ENCODE data around the gene PUM2.
A peak's percentile ranks its signal among the peaks of the same experiment; 100 is the strongest.

Gene PUM2, protein sequence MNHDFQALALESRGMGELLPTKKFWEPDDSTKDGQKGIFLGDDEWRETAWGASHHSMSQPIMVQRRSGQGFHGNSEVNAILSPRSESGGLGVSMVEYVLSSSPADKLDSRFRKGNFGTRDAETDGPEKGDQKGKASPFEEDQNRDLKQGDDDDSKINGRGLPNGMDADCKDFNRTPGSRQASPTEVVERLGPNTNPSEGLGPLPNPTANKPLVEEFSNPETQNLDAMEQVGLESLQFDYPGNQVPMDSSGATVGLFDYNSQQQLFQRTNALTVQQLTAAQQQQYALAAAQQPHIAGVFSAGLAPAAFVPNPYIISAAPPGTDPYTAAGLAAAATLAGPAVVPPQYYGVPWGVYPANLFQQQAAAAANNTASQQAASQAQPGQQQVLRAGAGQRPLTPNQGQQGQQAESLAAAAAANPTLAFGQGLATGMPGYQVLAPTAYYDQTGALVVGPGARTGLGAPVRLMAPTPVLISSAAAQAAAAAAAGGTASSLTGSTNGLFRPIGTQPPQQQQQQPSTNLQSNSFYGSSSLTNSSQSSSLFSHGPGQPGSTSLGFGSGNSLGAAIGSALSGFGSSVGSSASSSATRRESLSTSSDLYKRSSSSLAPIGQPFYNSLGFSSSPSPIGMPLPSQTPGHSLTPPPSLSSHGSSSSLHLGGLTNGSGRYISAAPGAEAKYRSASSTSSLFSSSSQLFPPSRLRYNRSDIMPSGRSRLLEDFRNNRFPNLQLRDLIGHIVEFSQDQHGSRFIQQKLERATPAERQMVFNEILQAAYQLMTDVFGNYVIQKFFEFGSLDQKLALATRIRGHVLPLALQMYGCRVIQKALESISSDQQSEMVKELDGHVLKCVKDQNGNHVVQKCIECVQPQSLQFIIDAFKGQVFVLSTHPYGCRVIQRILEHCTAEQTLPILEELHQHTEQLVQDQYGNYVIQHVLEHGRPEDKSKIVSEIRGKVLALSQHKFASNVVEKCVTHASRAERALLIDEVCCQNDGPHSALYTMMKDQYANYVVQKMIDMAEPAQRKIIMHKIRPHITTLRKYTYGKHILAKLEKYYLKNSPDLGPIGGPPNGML

DNA sequence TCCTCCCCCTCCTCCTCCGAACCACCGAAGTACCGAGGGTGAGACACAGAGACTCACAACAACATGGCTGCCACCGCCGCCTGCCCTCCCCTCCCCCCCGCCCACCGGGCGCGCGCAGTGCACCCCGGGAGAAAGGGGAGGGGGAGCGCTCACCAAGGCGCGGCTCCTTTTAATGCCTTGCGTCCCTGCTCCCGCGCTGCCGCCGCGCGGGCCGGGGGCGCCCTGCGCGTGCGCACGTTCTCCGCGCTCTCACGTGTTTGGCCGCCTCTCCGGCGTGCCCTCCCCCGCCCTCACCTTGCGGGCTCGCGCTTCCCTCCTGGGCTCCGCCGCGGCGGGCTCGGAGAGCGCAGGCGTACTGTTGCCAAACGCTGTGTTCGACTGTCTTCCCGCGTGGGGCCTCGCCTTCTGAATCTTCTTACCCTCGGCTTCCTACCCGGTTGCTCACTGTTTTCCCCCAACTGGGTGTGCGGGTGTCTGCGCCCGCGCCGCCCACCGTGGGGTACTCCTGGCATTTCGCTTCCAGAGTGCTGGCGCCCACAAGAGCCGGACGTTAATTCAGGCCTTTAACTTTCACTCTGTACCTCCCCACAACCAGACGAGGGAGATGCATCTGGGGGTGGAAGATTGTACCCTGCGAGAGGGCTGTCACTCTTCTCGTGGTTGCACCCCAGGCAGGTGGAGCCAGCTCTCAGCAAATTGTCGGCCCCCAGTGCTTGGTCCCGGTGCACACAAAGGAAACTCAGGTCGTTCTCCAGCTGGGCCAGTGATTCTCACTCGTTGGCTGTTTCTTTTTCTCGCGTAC lies at the start of gene PUM2:
TSS of gene PUM2 (minus strand) at position 92 of the 802 bp plus-strand sequence. CDS start 23,484 bp downstream, outside the sequence.
- DNase-seq (ENCODE audit: low read depth, low spot score) = peak; percentile 47
- Histone ChIP-seq H3K9ac (ENCODE audit: insufficient read length) (peak within 1 kb of the TSS; percentile 99), H3K4me3 (peak within 1 kb of the TSS; percentile 83), H3K9me3 (ENCODE audit: low read depth, low read length) (no peaks in the 10 kb centered on the region), H3K36me3 (ENCODE audit: insufficient read depth, low read length) (peaks cover 37% of the 10 kb centered on the region), H3K27ac (peak within 1 kb of the TSS; percentile 96)
- TF ChIP-seq EZH2 (IDR thresholded peaks at IDR 0.05) (no peak), POLR2AphosphoS5 (IDR thresholded peaks at IDR 0.05; ENCODE audit: borderline replicate concordance, low read depth, low read length) (peak; percentile 74), FOXP2 (optimal IDR thresholded peaks at IDR 0.05; ENCODE audit: control extremely low read depth, extremely low read length, insufficient read depth) (peak; percentile 85)

DNA sequence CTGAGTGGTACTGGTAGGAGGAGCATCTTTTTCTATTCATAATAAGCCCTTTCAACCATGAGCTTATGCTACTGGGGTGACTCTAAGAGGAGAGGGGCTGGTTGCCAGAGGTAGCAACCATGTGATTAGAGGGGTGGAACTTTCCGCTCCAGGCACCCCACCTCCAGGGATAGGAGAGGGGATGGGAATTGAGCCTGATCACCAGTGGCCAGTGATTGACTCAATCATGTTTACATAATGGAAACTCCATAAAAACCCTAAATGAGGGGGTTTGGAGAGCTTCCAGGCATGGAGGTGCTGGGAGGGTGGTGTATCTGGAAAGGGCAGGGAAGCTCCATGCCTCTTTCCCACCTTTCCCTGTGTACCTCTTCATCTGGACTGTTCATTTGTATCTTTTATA lies 49.7 kb upstream of the PUM2 start:
- Histone ChIP-seq H3K4me3 (no peak overlapping the region), H3K9me3 (ENCODE audit: low read depth, low read length) (no peaks in the 10 kb centered on the region), H3K27ac (no peak overlapping the region), H3K36me3 (ENCODE audit: insufficient read depth, low read length) (no peaks in the 10 kb centered on the region), H3K9ac (ENCODE audit: insufficient read length) (no peak overlapping the region)
- no peak for DNase-seq (ENCODE audit: low read depth, low spot score)
- TF ChIP-seq EZH2 (IDR thresholded peaks at IDR 0.05) (no peak), FOXP2 (optimal IDR thresholded peaks at IDR 0.05; ENCODE audit: control extremely low read depth, extremely low read length, insufficient read depth) (no peak), POLR2AphosphoS5 (IDR thresholded peaks at IDR 0.05; ENCODE audit: borderline replicate concordance, low read depth, low read length) (no peak)

DNA sequence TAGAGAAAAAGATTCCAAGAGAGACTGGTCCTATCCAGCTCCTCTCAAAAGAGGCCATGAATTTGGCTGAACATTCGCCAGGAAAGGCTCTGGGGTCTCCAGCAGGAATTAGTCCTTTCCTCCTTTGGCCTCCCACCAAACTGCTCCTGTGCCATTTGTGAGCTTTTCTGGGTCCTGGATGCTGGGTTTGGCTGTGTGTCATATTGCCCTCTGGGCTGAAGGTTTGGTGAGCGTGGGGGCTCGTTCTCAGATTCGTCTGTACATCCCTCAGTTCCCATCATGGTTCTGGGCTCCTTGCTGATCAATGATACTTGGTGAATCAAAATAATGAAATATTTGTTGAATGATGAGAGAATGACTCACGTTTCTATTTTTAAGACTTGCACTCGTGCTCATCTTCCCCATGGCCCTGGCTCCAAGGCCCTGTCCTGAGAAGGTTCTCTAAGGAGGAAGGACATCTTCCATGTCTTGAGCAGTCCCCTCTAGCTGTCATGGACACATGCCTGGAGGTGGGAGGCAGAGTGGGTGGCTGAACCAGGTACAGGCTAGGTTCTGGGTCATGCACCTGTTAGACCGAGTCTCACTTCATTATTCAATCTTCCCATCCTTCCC lies 48.4 kb upstream of the PUM2 start:
- H3K9me3 ChIP-seq (ENCODE audit: low read depth, low read length) = no peaks in the 10 kb centered on the region
- no peak overlapping the region for H3K27ac ChIP-seq
- no peaks in the 10 kb centered on the region for H3K36me3 ChIP-seq (ENCODE audit: insufficient read depth, low read length)
- H3K4me3 ChIP-seq = no peak overlapping the region
- no peak overlapping the region for H3K9ac ChIP-seq (ENCODE audit: insufficient read length)
- no peak for DNase-seq (ENCODE audit: low read depth, low spot score)
- TF ChIP-seq FOXP2 (optimal IDR thresholded peaks at IDR 0.05; ENCODE audit: control extremely low read depth, extremely low read length, insufficient read depth) (no peak), EZH2 (IDR thresholded peaks at IDR 0.05) (no peak), POLR2AphosphoS5 (IDR thresholded peaks at IDR 0.05; ENCODE audit: borderline replicate concordance, low read depth, low read length) (no peak)

DNA sequence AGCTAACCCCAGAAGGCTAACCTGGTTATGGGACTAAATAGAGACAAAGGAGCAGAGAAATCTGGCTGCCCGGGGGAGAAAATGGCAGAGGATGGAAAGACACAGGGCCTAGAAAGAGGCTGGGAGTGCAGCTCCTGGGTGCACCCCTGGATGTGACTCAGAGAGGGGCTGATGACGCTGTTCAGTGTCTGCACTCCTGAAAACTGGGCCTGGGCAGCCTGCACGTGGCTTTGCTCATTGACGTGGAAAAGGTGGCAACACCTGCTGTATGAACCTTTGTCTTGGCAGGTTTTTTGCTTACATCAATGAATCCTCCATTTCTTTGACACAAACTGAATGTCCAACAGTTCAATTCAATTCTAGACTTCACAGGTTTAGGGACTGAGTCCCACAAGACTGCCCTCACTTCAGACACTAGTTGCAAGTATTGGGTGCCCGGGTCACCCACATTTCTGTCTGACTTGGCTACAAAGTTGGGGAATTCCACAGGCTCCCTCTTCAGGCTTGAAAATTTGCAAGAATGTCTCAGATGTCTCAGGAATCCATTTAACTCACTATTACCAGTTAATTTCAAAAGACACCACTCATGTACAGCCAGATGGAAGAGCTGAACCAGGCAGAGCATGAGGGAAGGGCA lies 47.3 kb upstream of the PUM2 start:
- H3K9ac ChIP-seq (ENCODE audit: insufficient read length) = no peak overlapping the region
- H3K4me3 ChIP-seq = no peak overlapping the region
- no peak for DNase-seq (ENCODE audit: low read depth, low spot score)
- TF ChIP-seq EZH2 (IDR thresholded peaks at IDR 0.05) = no peak
- no peak for TF ChIP-seq FOXP2 (optimal IDR thresholded peaks at IDR 0.05; ENCODE audit: control extremely low read depth, extremely low read length, insufficient read depth)
- no peak for TF ChIP-seq POLR2AphosphoS5 (IDR thresholded peaks at IDR 0.05; ENCODE audit: borderline replicate concordance, low read depth, low read length)
- H3K27ac ChIP-seq = no peak overlapping the region
- no peaks in the 10 kb centered on the region for H3K36me3 ChIP-seq (ENCODE audit: insufficient read depth, low read length)
- H3K9me3 ChIP-seq (ENCODE audit: low read depth, low read length) = no peaks in the 10 kb centered on the region

DNA sequence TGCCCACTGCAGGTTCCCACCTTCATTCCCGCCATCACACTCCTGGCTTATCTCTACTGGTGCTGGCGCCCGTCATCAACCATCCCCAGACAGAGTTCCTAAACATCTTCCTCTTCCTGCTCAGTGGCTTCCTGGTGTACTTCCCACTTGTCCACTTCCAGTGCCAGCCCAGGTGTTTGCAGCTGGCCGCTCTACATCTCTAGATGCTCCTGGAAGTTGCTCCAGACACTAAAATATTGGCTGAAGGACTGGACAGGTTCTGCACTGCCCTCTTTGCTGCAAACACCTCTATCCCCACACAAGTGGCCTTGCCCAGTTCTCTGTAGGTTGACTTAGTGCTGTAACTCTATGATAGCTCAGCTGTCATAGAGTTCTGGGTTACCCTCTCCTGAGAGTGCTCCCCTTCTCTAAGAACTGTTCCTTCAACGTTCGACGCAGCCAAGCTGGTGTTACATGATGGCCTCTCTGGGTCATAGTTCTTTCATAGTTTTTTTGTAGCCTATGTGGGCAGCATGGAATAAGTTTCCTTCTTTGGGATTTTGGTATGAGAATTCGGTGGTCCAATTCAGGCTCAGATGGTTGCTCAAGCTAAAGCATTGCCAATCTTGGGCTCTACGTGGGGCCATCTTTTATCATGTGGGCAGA lies 45.8 kb upstream of the PUM2 start:
- Histone ChIP-seq H3K9ac (ENCODE audit: insufficient read length) (no peak overlapping the region), H3K4me3 (no peak overlapping the region), H3K36me3 (ENCODE audit: insufficient read depth, low read length) (no peaks in the 10 kb centered on the region), H3K9me3 (ENCODE audit: low read depth, low read length) (no peaks in the 10 kb centered on the region), H3K27ac (no peak overlapping the region)
- no peak for DNase-seq (ENCODE audit: low read depth, low spot score)
- no peak for TF ChIP-seq FOXP2 (optimal IDR thresholded peaks at IDR 0.05; ENCODE audit: control extremely low read depth, extremely low read length, insufficient read depth)

DNA sequence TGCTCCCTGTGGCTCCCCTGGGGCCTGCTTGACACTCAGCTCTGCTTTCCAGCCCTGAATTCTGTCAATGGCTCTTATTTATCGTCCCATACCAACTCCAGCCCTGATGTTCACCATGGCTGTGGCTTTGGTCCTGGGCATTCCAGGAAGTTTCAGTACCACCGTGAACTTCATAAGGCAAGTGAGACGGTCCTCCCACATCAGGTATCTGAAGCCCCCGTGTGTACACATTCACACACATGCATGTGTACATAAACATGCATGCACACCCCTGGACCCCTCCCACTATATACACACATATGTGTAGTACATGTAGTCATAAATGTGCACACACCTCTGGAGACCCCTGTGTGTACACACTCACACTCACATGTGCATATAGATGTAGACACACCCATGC lies 43.3 kb upstream of the PUM2 start:
- TF ChIP-seq POLR2AphosphoS5 (IDR thresholded peaks at IDR 0.05; ENCODE audit: borderline replicate concordance, low read depth, low read length) = no peak
- TF ChIP-seq FOXP2 (optimal IDR thresholded peaks at IDR 0.05; ENCODE audit: control extremely low read depth, extremely low read length, insufficient read depth) = no peak
- no peak for TF ChIP-seq EZH2 (IDR thresholded peaks at IDR 0.05)
- H3K9ac ChIP-seq (ENCODE audit: insufficient read length) = no peak overlapping the region
- no peak for DNase-seq (ENCODE audit: low read depth, low spot score)
- H3K9me3 ChIP-seq (ENCODE audit: low read depth, low read length) = no peaks in the 10 kb centered on the region
- H3K4me3 ChIP-seq = no peak overlapping the region
- H3K27ac ChIP-seq = no peak overlapping the region
- H3K36me3 ChIP-seq (ENCODE audit: insufficient read depth, low read length) = no peaks in the 10 kb centered on the region
